Activated CD4-positive, CD25-positive, alpha-beta regulatory T cell treated with anti-CD3 and anti-CD28 coated beads, Interleukin-2, amount 50 U/mL, for 72 hours (primary cell): Measurements from ENCODE around the gene SLK.
A peak's percentile ranks its signal among the peaks of the same experiment; 100 is the strongest.

Source experiments
- DNase-seq: peaks from one replicate; pipeline ENCODE4 v3.0.0; 2021

The SLK gene

DNA sequence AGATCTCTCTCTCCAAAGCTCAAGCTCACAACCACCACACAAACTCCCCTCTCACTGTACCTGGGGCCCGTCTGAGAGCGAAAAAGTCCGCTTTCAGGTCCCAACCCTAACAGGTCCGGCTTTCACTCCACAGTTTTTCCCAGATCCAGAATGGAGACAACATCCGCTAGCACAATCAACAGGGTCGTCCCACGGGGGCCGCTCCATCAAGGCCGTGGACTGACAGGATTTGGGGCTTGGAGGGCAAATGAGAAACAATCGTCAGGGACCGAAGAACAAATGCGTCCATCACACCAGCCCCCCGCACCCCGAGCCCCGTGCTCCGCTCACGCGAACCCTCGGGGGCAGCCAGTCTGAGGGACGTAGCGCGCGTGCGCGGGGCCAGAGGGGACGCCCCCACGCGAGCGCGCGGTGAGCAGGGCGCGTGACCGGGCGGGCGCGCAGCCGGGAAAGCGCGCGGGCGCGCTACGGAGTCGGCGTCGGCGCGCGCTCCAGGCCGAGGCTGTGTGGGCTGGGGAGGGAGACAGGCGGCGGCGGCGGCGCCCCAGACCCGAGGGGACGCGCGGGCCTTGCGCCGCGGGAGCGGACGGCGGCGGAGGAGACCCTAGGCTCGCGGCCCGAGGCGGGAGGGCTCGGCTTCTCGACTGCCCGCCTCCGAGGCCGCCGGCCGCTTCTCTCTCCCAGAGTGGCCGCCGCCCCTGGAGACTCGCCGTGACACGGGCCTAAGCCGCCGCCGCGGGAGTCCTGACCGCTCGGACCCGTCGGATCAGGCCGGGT is at the start of gene SLK:
SLK (plus strand) TSS at position 470 of the 777 bp plus-strand sequence. CDS start 606 bp downstream, outside the sequence.
- peak; percentile 89 for DNase-seq

DNA sequence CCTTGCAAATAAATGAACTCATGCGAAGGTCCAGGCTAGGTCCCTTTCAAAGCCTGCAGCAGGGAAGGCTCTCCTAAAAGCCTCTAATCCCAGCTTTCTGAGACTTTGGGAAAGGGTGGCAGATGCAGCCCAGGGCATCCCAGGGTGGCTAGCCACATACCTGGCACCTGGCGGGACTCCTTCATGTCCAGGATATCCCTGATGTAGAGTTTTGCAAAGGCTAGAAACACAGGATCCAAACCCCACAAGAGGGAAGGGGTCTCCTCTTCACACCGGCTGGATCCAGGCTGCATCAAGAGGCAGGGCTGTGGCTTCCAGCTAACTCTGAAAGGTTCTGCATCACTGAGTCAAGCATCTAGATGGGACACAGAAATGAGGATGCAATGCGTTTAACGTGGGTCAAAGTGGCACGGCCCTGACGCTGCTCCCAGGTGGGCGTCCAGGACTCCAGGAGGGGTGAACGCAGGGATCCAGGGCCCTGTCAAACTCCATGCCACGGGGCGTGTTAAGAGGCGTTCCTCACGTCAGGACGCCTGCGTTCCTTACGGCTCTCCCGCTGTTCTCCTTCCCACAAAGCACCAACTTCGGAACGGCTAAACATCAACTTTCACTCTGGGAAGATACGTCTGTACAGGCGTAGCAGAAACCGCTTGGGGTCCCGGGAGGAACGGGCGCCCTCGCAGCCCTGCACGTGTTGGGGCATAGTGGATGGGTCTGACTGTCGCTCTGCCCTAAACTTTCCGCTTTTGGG is 49.5 kb upstream of the SLK start:
- DNase-seq: peak; percentile 50

GRCh38 chr10:103918053-103918846 is 48.7 kb upstream of the SLK start, which contains the start of gene STN1:
TSS of gene STN1 (minus strand) at chr10:103918184. CDS start at chr10:103917594, 590 bp downstream.
- DNase-seq: peak; percentile 93

GRCh38 chr10:103919648-103920025 is 47.3 kb upstream of the SLK start:
- DNase-seq: no peak

DNA sequence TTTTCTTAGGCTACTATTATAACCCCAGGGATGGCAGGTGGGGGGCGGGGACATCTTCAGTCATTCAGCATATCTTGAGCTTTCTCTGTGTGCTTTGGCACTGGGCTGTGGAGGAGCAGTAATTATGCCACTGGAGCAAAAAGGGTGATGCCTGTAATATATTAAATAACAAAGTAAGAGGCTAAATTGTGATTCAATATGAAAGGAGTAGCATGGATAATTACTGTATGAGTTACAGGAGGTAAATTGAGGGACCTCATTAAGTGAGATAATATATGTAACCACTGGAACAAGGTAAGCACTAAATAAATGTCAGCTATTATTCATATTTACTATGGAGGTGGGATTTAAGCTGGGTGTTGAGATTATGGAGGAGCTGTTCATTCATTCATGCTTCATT is 45.7 kb upstream of the SLK start:
- no peak for DNase-seq

- no peak for DNase-seq
Measured at GRCh38 chr10:103921750-103922195, 45.2 kb upstream of the SLK start.

- no peak for DNase-seq
Measured at GRCh38 chr10:103922659-103923058, 44.3 kb upstream of the SLK start.

DNA sequence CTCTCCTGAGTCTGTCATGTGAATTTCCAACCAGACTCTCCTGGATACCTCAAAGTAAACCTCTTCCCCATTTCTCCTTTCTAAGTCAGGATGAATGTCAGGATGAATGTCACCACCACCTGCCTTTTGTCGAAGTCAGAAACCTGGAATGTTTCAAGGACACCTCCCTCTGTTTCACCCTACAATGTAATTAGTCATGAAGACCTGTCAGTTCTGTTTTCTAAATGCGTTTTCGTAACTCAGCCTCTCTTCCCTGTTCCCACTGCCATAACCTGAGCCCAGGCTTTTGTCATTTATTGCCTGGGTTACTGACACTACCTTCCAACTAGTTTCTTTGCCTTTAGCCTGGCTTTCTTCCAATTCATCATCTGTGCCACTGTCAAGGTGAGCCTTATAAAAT is 43.4 kb upstream of the SLK start:
- no peak for DNase-seq

DNA sequence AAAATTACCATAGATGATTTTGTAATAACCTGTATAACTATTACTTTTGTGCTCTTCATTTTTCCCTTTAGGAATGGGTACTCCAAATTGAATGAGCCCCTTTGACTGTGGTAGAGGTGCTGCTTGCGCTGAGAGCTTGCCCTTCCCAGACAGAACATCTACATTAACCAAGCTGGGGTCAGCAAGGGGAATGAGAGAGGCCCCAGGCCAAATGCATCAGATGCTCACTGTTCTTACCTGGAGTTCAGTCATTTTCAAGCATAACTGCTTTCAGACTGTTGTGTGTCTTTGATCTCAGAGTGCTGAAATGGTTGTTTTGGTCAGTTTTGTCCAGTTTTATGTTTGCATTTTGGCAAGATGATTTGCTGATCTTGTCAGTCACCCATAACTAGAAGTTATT is 41.3 kb upstream of the SLK start:
- no peak for DNase-seq

- DNase-seq: no peak
Measured at GRCh38 chr10:103926722-103927319, 40.1 kb upstream of the SLK start.

- no peak for DNase-seq
Measured at GRCh38 chr10:103928784-103929183, 38.2 kb upstream of the SLK start.

DNA sequence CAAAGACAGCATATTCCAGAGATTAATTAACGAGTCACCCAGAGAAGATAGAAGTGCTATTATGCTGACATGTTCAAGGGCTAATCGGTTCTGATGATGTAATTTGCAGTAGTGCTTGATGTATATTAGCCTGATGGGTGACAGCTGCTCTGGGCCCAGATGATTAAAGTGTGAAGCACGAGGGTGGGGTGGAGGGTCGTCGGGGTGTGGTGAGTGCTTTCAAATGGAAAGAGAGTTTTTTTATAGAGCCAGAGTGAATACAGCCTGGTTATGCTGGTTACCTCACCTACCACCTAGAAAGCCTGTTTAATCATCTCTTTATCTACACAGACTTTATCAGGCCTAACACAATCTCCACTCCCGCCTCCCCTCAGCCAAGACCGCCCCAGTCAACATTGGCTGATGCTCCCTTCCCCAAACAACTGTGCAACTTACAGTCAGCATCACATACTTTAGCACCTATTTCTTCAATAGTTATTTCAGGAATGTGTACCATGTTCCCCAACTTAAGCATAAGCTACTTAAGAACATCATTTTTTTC is 37.5 kb upstream of the SLK start:
- DNase-seq: no peak

- DNase-seq: no peak
Measured at GRCh38 chr10:103930449-103930848, 36.5 kb upstream of the SLK start.

DNA sequence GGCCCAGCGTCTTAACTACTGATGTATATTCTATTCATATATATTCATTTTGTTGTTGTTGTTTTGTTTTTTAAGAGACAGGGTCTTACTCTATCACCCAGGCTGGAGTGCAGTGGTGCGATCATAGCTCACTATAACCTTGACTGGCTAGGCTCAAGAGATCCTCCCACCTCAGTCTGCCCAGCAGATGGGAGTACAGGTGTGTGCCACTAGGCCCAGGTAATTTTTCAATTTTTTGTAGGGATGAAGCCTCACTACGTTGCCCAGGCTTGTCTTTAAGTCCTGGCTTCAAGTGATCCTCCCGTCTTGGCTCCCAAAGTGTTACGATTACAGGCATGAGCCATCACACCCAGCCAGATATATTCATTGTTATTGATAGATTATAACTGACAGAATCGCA is 36.1 kb upstream of the SLK start:
- DNase-seq: no peak

DNA sequence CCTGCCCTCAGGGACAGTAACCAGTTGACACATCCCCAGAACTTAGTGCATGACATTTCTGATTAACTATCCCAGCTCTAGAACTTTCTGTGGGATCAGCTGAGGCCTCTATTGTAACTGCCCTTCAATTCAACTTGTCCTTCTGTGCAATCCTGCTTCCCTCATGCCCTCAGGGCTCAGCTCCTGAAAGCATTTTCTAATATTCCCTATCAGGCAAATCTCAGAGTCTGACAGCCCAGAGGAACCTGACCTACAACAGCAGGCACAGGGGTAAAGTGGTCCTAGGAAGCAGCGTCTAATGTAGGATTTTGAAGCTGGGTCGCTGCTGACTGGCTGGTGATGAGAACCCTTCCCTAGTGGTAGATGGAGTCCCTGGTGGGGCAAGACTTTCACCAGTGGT is 35.3 kb upstream of the SLK start:
- DNase-seq: no peak

DNA sequence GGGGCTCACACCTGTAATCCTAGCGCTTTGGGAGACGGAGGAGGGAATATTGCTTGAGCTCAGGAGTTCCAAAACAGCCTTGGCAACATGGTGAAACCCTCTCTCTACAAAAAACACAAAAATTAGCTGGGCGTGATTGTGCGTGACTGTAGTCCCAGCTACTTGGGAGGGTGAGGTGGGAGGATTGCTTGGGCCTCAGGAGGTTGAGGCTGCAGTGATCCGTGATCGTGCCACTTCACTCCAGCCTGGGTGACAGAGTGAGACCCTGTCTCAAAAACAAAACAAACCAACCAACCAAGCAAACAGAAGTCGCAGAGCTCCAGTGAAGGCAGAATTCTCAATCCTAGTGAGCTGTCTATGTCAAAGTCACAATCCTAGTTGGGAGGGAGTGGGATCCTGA is 34.7 kb upstream of the SLK start:
- DNase-seq: no peak

DNA sequence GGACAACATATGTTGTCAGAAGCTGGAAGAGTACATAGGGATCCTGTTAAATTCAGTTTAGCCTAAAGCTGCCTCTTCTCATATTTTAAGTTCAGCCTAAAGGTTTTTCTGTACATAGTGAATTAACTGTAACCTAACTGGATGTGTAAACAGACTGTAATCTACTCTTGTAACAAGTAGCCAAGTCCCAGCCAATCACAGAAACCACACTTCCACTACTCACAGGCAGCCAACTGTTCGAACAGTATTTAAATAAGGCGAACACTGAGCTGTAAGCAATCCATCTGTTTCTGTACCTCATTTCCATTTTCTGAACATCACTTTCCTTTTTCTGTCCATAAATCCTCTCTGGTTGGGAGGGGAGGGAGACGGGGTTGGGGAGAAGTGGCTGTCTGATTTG is 34.0 kb upstream of the SLK start:
- DNase-seq: no peak

GRCh38 chr10:103933557-103934121 is 33.3 kb upstream of the SLK start:
- no peak for DNase-seq

DNA sequence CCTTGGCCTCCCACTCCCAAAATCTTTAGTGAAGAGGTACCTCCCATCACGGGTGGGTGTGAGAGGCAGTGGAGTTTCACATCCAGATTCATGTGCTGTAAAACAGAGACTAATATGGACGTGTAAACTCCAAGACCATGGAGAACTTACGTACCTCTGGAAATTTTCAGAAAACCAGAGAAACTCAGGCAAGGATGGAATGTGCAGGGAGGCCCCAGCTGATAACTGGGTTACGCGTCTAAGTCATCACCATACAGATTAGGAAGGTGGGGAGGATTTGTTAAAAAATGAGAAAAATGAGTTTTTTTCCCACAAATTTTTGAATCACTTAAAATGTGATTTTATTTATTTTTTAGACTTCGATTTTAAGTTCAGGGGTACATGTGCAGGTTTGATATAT is 32.6 kb upstream of the SLK start:
- no peak for DNase-seq

DNA sequence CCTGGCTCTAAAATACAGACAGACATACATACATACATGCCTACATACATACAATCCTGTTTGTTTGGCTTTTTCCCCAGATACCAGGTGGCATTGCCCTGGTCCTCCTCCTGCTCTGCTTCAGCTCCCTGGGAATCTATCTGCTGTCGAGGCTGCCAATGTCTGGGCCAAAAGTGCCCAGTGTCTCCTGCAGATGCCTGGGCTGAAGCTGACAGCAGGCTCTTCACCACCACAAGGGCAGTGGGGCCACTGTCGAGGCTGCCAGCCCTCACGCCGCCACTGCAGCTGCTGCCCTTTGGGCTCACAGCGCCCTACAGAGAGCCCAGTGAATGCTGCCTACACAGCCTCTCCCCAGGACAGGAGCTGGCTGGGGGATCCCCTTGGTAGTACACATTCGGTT is 30.9 kb upstream of the SLK start:
- no peak for DNase-seq

DNA sequence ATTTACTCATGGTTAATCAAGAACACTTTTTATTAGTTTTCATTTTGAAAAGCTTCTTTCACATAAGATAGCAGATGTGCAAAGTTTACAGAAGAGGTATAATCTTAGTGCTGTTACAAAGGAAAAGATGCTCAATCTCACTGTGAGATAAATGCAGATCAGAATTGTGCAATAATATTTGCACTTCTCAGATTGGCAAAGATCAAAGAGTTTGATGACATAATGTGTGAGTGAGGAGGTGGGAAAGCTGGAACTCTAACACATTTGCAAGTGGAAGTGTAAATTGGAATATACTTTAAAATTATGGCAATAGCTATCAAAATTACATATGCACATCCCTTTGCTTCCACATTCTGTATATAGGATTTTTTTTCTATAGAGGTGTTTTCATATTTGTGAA is 27.4 kb upstream of the SLK start:
- DNase-seq: no peak

DNA sequence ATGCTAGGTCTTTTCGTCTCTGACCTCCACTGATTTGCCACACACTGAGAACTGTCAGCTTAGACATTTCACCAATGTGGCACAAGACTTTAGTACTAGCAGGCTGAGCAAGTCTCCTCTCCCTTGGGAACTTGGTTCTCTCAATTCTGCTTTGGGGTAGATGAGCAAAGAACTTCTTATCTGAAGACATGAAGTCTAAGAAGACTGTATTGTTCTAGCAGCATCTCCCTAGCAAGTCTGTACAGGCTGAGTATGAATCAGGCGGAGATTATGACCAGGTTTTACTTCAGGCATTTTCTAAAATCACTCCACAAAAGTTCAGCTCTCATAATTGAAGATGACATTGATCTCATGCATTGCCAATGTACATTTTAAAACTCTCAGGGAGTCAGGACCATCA is 25.1 kb upstream of the SLK start:
- DNase-seq: no peak
